DOHH2 (cell line): Measurements from ENCODE around the gene BCO1.

Experiments used
- H3F3A ChIP-seq: fragments of 200-600 bp; sonication (generic), shearing (Covaris generic); 2 replicates; pipeline ENCODE4 v1.6.0; 2016; ENCODE audit warnings: antibody characterized with exemption, mild to moderate bottlenecking; ENCODE audit not compliant: control insufficient read depth, insufficient read depth
- H3K27ac ChIP-seq: fragments of 200-600 bp; sonication (generic); 2 replicates; pipeline ENCODE4 v1.5.1; 2014; ENCODE audit warnings: low read depth, mild to moderate bottlenecking, low read length, moderate library complexity
- H3K27me3 ChIP-seq: fragments of 200-600 bp; sonication (generic); 2 replicates; pipeline ENCODE4 v1.6.1; 2014; ENCODE audit warnings: mild to moderate bottlenecking, low read length, mixed read lengths; ENCODE audit not compliant: control insufficient read depth
- H3K36me3 ChIP-seq: fragments of 200-600 bp; sonication (generic); 2 replicates; pipeline ENCODE4 v1.6.1; 2014; ENCODE audit warnings: mild to moderate bottlenecking, low read length, moderate library complexity, mixed read lengths; ENCODE audit not compliant: control insufficient read depth
- H3K4me1 ChIP-seq: fragments of 200-600 bp; sonication (generic); 2 replicates; pipeline ENCODE4 v1.6.1; 2014; ENCODE audit warnings: mild to moderate bottlenecking, low read length, mixed read lengths; ENCODE audit not compliant: control insufficient read depth
- H3K4me2 ChIP-seq: fragments of 200-600 bp; sonication (generic); 2 replicates; pipeline ENCODE4 v1.6.0; 2014; ENCODE audit warnings: mild to moderate bottlenecking, low read length, moderate library complexity
- H3K4me3 ChIP-seq: fragments of 200-600 bp; sonication (generic); 2 replicates; pipeline ENCODE4 v1.5.1; 2014; ENCODE audit warnings: mild to moderate bottlenecking, low read length, mixed read lengths
- H3K79me2 ChIP-seq: fragments of 200-600 bp; sonication (generic); 2 replicates; pipeline ENCODE4 v1.6.1; 2014; ENCODE audit warnings: mild to moderate bottlenecking, low read length, mixed read lengths; ENCODE audit not compliant: control insufficient read depth
- H3K9me2 ChIP-seq: fragments of 200-600 bp; sonication (generic); replicated peaks from 2 replicates; pipeline ENCODE4 v1.6.1; 2014; ENCODE audit warnings: mild to moderate bottlenecking, low read length, mixed read lengths; ENCODE audit not compliant: control insufficient read depth
- H3K9me3 ChIP-seq: fragments of 200-600 bp; sonication (generic); 2 replicates; pipeline ENCODE4 v1.6.1; 2014; ENCODE audit warnings: antibody characterized with exemption, low read length, mixed read lengths; ENCODE audit not compliant: control insufficient read depth, insufficient read depth
- H4K20me1 ChIP-seq: fragments of 200-600 bp; sonication (generic); 2 replicates; pipeline ENCODE4 v1.6.0; 2014; ENCODE audit warnings: low read depth, mild to moderate bottlenecking, antibody characterized with exemption, low read length, moderate library complexity; ENCODE audit not compliant: control insufficient read depth, insufficient read depth
- EZH2phosphoT487 ChIP-seq: fragments of 200-600 bp; sonication (generic); IDR thresholded peaks from 2 replicates; pipeline ENCODE4 v1.6.1; 2017; ENCODE audit warnings: borderline replicate concordance, mild to moderate bottlenecking, antibody characterized with exemption, low read length, moderate library complexity, mixed read lengths
- TF ChIP-seq, protein P1 (sequence below): fragments of 200-600 bp; sonication (generic); IDR thresholded peaks from one replicate; pipeline ENCODE4 v1.5.1; 2014; ENCODE audit warnings: antibody characterized with exemption, mild to moderate bottlenecking, low read depth, low read length; ENCODE audit not compliant: poor library complexity, severe bottlenecking

The BCO1 gene

DNA sequence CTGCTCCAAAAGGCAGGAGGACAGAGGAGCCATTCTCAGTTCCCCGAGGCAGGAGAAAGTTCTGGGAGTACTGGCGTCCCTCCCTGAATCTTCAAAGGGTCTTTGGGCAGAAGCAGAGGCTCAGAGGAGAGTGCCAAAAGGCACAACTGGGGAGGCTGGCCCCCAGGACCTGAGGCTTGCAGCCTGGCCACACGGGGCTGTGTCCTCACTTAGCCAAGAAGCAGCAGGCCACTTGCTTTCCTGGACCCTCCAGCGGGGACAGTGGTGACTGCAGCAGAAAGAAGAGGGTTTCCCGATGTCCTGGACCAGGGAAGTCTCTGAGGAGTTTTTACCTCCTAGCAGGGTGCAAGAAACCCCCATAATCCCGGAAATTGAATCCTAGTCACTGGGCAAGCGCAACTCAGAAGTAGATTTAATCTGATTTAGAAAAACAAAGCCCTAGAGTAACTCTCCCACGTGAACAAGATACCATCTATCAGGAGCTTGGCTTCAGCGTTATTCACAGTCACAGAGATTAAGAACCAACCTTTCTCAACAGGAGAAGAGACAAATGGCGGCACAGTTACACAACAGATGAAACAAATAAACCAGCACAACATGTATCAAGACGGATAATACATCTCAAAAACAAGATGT is 25.5 kb upstream of the BCO1 start:
- TF ChIP-seq EZH2phosphoT487 = no peak
- Histone ChIP-seq H3K79me2 (no peaks in the 10 kb centered on the region), H3K4me1 (no peaks in the 10 kb centered on the region), H3K4me3 (no peak overlapping the region), H3K36me3 (no peaks in the 10 kb centered on the region), H3F3A (no peaks in the 10 kb centered on the region), H3K9me2 (no peaks in the 10 kb centered on the region), H3K9me3 (no peaks in the 10 kb centered on the region), H4K20me1 (no peaks in the 10 kb centered on the region), H3K27me3 (peaks cover 5% of the 10 kb centered on the region; the same call in 1 of the 2 replicates), H3K27ac (no peak overlapping the region), H3K4me2 (no peak overlapping the region)

DNA sequence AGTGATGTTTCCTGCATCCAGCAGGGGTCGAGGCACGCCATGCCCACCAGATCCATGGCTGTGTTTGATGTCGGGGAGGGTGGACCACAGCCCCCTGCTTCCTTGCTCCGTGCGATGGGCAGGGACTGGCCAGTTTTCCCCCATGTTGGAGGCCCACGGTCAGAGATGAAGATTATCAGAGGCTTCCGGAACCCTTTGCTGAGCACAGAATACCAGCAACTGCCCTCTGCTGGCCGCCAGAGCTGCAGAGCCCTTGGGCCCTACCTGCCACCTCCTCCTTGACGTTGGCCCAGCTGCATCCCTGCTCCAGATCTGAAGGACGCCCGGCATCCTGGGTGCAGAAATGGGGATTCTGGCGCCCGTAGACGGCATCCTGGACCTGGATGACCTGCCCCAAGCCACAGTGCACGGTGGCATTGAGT is 23.7 kb upstream of the BCO1 start:
- H3K9me3 ChIP-seq = no peaks in the 10 kb centered on the region
- H3K4me2 ChIP-seq = no peak overlapping the region
- no peak for TF ChIP-seq EZH2phosphoT487
- TF ChIP-seq, protein P1, sequence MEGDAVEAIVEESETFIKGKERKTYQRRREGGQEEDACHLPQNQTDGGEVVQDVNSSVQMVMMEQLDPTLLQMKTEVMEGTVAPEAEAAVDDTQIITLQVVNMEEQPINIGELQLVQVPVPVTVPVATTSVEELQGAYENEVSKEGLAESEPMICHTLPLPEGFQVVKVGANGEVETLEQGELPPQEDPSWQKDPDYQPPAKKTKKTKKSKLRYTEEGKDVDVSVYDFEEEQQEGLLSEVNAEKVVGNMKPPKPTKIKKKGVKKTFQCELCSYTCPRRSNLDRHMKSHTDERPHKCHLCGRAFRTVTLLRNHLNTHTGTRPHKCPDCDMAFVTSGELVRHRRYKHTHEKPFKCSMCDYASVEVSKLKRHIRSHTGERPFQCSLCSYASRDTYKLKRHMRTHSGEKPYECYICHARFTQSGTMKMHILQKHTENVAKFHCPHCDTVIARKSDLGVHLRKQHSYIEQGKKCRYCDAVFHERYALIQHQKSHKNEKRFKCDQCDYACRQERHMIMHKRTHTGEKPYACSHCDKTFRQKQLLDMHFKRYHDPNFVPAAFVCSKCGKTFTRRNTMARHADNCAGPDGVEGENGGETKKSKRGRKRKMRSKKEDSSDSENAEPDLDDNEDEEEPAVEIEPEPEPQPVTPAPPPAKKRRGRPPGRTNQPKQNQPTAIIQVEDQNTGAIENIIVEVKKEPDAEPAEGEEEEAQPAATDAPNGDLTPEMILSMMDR = peak; percentile 37
- no peaks in the 10 kb centered on the region for H4K20me1 ChIP-seq
- no peaks in the 10 kb centered on the region for H3F3A ChIP-seq
- no peaks in the 10 kb centered on the region for H3K4me1 ChIP-seq
- no peak overlapping the region for H3K27ac ChIP-seq
- no peaks in the 10 kb centered on the region for H3K27me3 ChIP-seq
- no peaks in the 10 kb centered on the region for H3K36me3 ChIP-seq
- H3K4me3 ChIP-seq = no peak overlapping the region
- no peaks in the 10 kb centered on the region for H3K79me2 ChIP-seq
- no peaks in the 10 kb centered on the region for H3K9me2 ChIP-seq

GRCh38 chr16:81216114-81216513 is 22.4 kb upstream of the BCO1 start:
- Histone ChIP-seq H4K20me1 (no peaks in the 10 kb centered on the region), H3K9me2 (no peaks in the 10 kb centered on the region), H3F3A (no peaks in the 10 kb centered on the region), H3K27ac (no peak overlapping the region), H3K79me2 (no peaks in the 10 kb centered on the region), H3K4me1 (no peaks in the 10 kb centered on the region), H3K4me2 (no peak overlapping the region), H3K27me3 (no peaks in the 10 kb centered on the region), H3K4me3 (no peak overlapping the region), H3K9me3 (no peaks in the 10 kb centered on the region), H3K36me3 (no peaks in the 10 kb centered on the region)
- TF ChIP-seq, protein P1 = no peak
- TF ChIP-seq EZH2phosphoT487 = no peak

DNA sequence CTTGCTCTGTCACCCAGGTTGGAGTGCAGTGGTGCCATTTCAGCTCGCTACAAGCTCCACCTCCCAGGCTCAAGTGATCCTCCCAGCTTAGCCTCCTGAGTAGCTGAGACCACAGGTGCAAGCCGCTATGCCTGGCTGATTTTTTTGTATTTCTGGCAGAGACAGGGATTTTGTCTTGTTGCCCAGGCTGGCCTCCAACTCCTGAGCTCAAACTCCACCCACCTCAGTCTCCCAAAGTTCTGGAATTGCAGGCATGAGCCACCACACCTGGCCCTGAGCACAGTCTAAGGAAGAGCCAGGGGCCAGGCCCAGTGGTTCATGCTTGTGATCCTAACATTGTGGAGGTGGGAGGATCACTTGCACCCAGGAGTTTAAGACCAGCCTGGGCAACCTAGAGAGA is 21.8 kb upstream of the BCO1 start:
- no peaks in the 10 kb centered on the region for H3K36me3 ChIP-seq
- no peak overlapping the region for H3K4me3 ChIP-seq
- no peaks in the 10 kb centered on the region for H4K20me1 ChIP-seq
- no peaks in the 10 kb centered on the region for H3F3A ChIP-seq
- no peaks in the 10 kb centered on the region for H3K4me1 ChIP-seq
- TF ChIP-seq, protein P1 = no peak
- TF ChIP-seq EZH2phosphoT487 = no peak
- no peak overlapping the region for H3K4me2 ChIP-seq
- no peaks in the 10 kb centered on the region for H3K27me3 ChIP-seq
- no peaks in the 10 kb centered on the region for H3K9me3 ChIP-seq
- H3K27ac ChIP-seq = no peak overlapping the region
- H3K9me2 ChIP-seq = no peaks in the 10 kb centered on the region
- H3K79me2 ChIP-seq = no peaks in the 10 kb centered on the region
